GM20000 (cell line): ENCODE results near the gene RASL11A.
"Not testable (repeated sequence)": the region's sequence is repeated elsewhere in the genome, so short reads cannot be mapped to it uniquely, and the experiment has no call there.

Source experiments
- DNase-seq: peaks from one replicate; pipeline ENCODE4 v3.0.0; 2012; ENCODE audit warnings: low spot score
- CTCF ChIP-seq: IDR thresholded peaks from 2 replicates; pipeline ENCODE4 v1.5.1; 2012; ENCODE audit warnings: mild to moderate bottlenecking, control low read depth; ENCODE audit errors: extremely low read depth, missing control alignments

The RASL11A gene

GRCh38 chr13:27309967-27310598 lies 39.5 kb downstream of the RASL11A start:
- no peak for DNase-seq
- TF ChIP-seq CTCF: no peak

- no peak for TF ChIP-seq CTCF
- no peak for DNase-seq
Observed at GRCh38 chr13:27310946-27311345, 40.3 kb downstream of the RASL11A start.

- TF ChIP-seq CTCF: no peak
- no peak for DNase-seq
Observed at GRCh38 chr13:27311518-27312210, 41.0 kb downstream of the RASL11A start.

- DNase-seq: no peak
- TF ChIP-seq CTCF: no peak
Observed at GRCh38 chr13:27313770-27314169, 43.1 kb downstream of the RASL11A start.

- no peak for TF ChIP-seq CTCF
- DNase-seq: no peak
Observed at GRCh38 chr13:27319404-27319803, 48.8 kb downstream of the RASL11A start.

- no peak for DNase-seq
- TF ChIP-seq CTCF: no peak
Observed at GRCh38 chr13:27321468-27322431, 51.1 kb downstream of the RASL11A start.

- not testable (repeated sequence) for DNase-seq
Observed at GRCh38 chr13:27322443-27322842, 51.8 kb downstream of the RASL11A start.
